ENCODE results near the gene LAMA2. TPM values are rescaled to one million over a fixed set of nuclear protein-coding genes. Genes with fewer than 3 reads are reported as not detected.

The LAMA2 gene
- total RNA-seq, 1 experiment from 2014 or later = 8.2 TPM

GRCh38 chr6:129426343-129426742 lies 543.4 kb downstream of the LAMA2 start (continued):
- TF ChIP-seq ATF3 (IDR thresholded peaks at IDR 0.05) (no peak), SP1 (IDR thresholded peaks at IDR 0.05; ENCODE audit: low read depth) (no peak), CTCF (IDR thresholded peaks at IDR 0.05 in 2 of 3, conservative IDR thresholded peaks at IDR 0.05 in 1 of 3; ENCODE audit: borderline replicate concordance in 1 of 3, insufficient read depth in 1 of 3, low read depth in 2 of 3, low read length in 2 of 3) (no peak)
- TF ChIP-seq, protein P1, sequence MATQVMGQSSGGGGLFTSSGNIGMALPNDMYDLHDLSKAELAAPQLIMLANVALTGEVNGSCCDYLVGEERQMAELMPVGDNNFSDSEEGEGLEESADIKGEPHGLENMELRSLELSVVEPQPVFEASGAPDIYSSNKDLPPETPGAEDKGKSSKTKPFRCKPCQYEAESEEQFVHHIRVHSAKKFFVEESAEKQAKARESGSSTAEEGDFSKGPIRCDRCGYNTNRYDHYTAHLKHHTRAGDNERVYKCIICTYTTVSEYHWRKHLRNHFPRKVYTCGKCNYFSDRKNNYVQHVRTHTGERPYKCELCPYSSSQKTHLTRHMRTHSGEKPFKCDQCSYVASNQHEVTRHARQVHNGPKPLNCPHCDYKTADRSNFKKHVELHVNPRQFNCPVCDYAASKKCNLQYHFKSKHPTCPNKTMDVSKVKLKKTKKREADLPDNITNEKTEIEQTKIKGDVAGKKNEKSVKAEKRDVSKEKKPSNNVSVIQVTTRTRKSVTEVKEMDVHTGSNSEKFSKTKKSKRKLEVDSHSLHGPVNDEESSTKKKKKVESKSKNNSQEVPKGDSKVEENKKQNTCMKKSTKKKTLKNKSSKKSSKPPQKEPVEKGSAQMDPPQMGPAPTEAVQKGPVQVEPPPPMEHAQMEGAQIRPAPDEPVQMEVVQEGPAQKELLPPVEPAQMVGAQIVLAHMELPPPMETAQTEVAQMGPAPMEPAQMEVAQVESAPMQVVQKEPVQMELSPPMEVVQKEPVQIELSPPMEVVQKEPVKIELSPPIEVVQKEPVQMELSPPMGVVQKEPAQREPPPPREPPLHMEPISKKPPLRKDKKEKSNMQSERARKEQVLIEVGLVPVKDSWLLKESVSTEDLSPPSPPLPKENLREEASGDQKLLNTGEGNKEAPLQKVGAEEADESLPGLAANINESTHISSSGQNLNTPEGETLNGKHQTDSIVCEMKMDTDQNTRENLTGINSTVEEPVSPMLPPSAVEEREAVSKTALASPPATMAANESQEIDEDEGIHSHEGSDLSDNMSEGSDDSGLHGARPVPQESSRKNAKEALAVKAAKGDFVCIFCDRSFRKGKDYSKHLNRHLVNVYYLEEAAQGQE (IDR thresholded peaks at IDR 0.05; ENCODE audit: low read depth) = no peak

DNA sequence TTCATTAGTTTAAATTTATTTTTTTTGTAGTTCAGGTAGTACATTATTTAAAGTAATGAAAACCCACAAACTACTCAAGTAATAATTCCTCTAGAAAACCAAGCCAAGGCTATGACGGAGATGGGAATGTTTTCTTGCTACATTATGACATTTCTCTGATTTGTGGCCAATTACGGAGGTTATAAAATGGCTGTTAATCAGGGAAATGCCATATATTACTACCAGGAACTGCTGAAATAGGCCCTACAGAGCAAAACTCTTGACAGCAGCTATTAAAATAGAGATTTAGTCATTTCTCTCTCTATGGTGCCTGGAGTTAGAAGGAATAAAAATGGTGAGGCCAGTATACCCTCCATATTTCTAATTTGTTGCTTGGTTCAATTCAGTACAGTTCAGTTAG lies 547.0 kb downstream of the LAMA2 start:
- H2AFZ ChIP-seq (ENCODE audit: low read depth, low read length, poor library complexity, severe bottlenecking) = no peak overlapping the region
- no peaks in the 10 kb centered on the region for H3K36me3 ChIP-seq (ENCODE audit: control insufficient read depth in 1 of 2, insufficient read depth in 2 of 2, low read length in 2 of 2)
- TF ChIP-seq EGR1 (IDR thresholded peaks at IDR 0.05; ENCODE audit: low read depth) (no peak), ELF1 (IDR thresholded peaks at IDR 0.05; ENCODE audit: borderline replicate concordance, low read depth) (no peak), POLR2A (IDR thresholded peaks at IDR 0.05; ENCODE audit: borderline replicate concordance, extremely low read depth, insufficient read depth, insufficient read length) (no peak), POLR2AphosphoS5 (IDR thresholded peaks at IDR 0.05; ENCODE audit: low read depth, low read length) (no peak), ATF3 (IDR thresholded peaks at IDR 0.05) (no peak), SP1 (IDR thresholded peaks at IDR 0.05; ENCODE audit: low read depth) (no peak), FOSL1 (IDR thresholded peaks at IDR 0.05; ENCODE audit: low read depth) (no peak), SIN3A (IDR thresholded peaks at IDR 0.05; ENCODE audit: low read depth) (no peak), CTCF (IDR thresholded peaks at IDR 0.05 in 2 of 3, conservative IDR thresholded peaks at IDR 0.05 in 1 of 3; ENCODE audit: borderline replicate concordance in 1 of 3, insufficient read depth in 1 of 3, low read depth in 2 of 3, low read length in 2 of 3) (no peak), TCF7L2 (IDR thresholded peaks at IDR 0.05; ENCODE audit: borderline replicate concordance, extremely low read depth, insufficient read depth, insufficient read length) (no peak)
- ChIA-PET CTCF (no interaction called here), RAD21 (ENCODE audit: low non-redundant PET in 1 of 2, low total read pairs in 2 of 2, uncharacterized antibody in 2 of 2, unreplicated experiment in 2 of 2) (no interaction called here), POLR2A (no interaction called here)
- no peak overlapping the region for H3K4me3 ChIP-seq (replicated peaks in 1 of 2; ENCODE audit: low read depth in 1 of 2, low read length in 2 of 2)
- intact Hi-C loops (cut with micrococcal nuclease) = no loop called here
- no peaks in the 10 kb centered on the region for H4K20me1 ChIP-seq (ENCODE audit: insufficient read depth)
- ATAC-seq (no peak), DNase-seq (ENCODE audit: low read depth, low spot score) (no peak)
- H3K79me2 ChIP-seq (ENCODE audit: insufficient read depth, low read length) = no peaks in the 10 kb centered on the region
- H3K4me2 ChIP-seq (ENCODE audit: low read length) = no peak overlapping the region
- H3K27me3 ChIP-seq (ENCODE audit: insufficient read depth, low read length) = no peaks in the 10 kb centered on the region
- no TSS peak for BruUV-seq (replicated peaks)
- no peak overlapping the region for H3K9ac ChIP-seq (ENCODE audit: low read length)
- no peaks in the 10 kb centered on the region for H3K9me2 ChIP-seq (ENCODE audit: insufficient read depth)
- no peak overlapping the region for H3K27ac ChIP-seq (ENCODE audit: low read depth, low read length)
- H3K9me3 ChIP-seq (ENCODE audit: control insufficient read depth in 1 of 2, insufficient read depth in 1 of 2, low read depth in 1 of 2, low read length in 2 of 2) = no peaks in the 10 kb centered on the region
- peaks cover 2 to 3% of the 10 kb centered on the region in 2 experiments; a peak in 2 of 4 replicates for H3K4me1 ChIP-seq (ENCODE audit: control insufficient read depth in 1 of 2, insufficient read depth in 2 of 2, low read length in 2 of 2)
